HUES64 (cell line): Measurements from ENCODE around the gene RCCD1.

Experiments
- H3K27ac ChIP-seq: 2 replicates; pipeline ENCODE4 v1.7.0; 2013; ENCODE audit warnings: low read depth, low read length, inconsistent platforms
- H3K27me3 ChIP-seq: 2 replicates; pipeline ENCODE4 v1.6.1; 2013; ENCODE audit warnings: mild to moderate bottlenecking, low read length; ENCODE audit not compliant: insufficient read depth
- H3K36me3 ChIP-seq: 2 replicates; pipeline ENCODE4 v1.6.1; 2013; ENCODE audit warnings: mild to moderate bottlenecking, low read length; ENCODE audit not compliant: insufficient read depth
- H3K4me1 ChIP-seq: 2 replicates; pipeline ENCODE4 v1.6.1; 2013; ENCODE audit warnings: mild to moderate bottlenecking, low read length, moderate library complexity; ENCODE audit not compliant: insufficient read depth
- H3K4me3 ChIP-seq: 2 replicates; pipeline ENCODE4 v1.5.1; 2013; ENCODE audit warnings: mild to moderate bottlenecking, low read length, moderate library complexity
- H3K9ac ChIP-seq: 2 replicates; pipeline ENCODE4 v1.6.1; 2013; ENCODE audit warnings: mild to moderate bottlenecking, low read depth, low read length
- H3K9me3 ChIP-seq: 2 replicates; pipeline ENCODE4 v1.6.1; 2013; ENCODE audit warnings: low read depth, low read length; ENCODE audit not compliant: insufficient read depth
- WGBS: fragments of 150-250, 120-280 bp; methylation state at CpG from one replicate; pipeline ENCODE4 v1.1.7; 2013; ENCODE audit warnings: missing lambda C conversion rate; 5-methylcytosine and 5-hydroxymethylcytosine counted together

Gene RCCD1

GRCh38 chr15:90911906-90912769 is 42.5 kb upstream of the RCCD1 start:
- Histone ChIP-seq H3K4me3 (no peak overlapping the region), H3K36me3 (peaks cover 25% of the 10 kb centered on the region), H3K9me3 (no peaks in the 10 kb centered on the region), H3K27ac (no peak overlapping the region), H3K4me1 (no peaks in the 10 kb centered on the region), H3K27me3 (no peaks in the 10 kb centered on the region), H3K9ac (no peak overlapping the region)
- WGBS, result 95% methylated on average over 30 of the region's 30 CpGs

- Histone ChIP-seq H3K27ac (no peak overlapping the region), H3K36me3 (peaks cover 20% of the 10 kb centered on the region), H3K27me3 (no peaks in the 10 kb centered on the region), H3K4me1 (no peaks in the 10 kb centered on the region), H3K9me3 (no peaks in the 10 kb centered on the region), H3K4me3 (no peak overlapping the region), H3K9ac (no peak overlapping the region)
- WGBS, result 95% methylated on average over 7 of the region's 7 CpGs
Observed at GRCh38 chr15:90912770-90913075, 42.0 kb upstream of the RCCD1 start.

- no peak overlapping the region for H3K9ac ChIP-seq
- H3K27ac ChIP-seq, result no peak overlapping the region
- H3K9me3 ChIP-seq, result no peaks in the 10 kb centered on the region
- no peaks in the 10 kb centered on the region for H3K27me3 ChIP-seq
- H3K4me1 ChIP-seq, result no peaks in the 10 kb centered on the region
- 96% methylated on average over 12 of the region's 12 CpGs for WGBS
- H3K4me3 ChIP-seq, result no peak overlapping the region
- peaks cover 18% of the 10 kb centered on the region for H3K36me3 ChIP-seq
Observed at GRCh38 chr15:90913398-90913944, 41.2 kb upstream of the RCCD1 start.

GRCh38 chr15:90914305-90915080 is 40.2 kb upstream of the RCCD1 start:
- Histone ChIP-seq H3K27me3 (no peaks in the 10 kb centered on the region), H3K4me1 (no peaks in the 10 kb centered on the region), H3K9me3 (no peaks in the 10 kb centered on the region), H3K9ac (no peak overlapping the region), H3K36me3 (peaks cover 22% of the 10 kb centered on the region), H3K4me3 (no peak overlapping the region), H3K27ac (no peak overlapping the region)
- 94% methylated on average over 22 of the region's 22 CpGs for WGBS

GRCh38 chr15:90915216-90915807 is 39.4 kb upstream of the RCCD1 start:
- Histone ChIP-seq H3K9me3 (no peaks in the 10 kb centered on the region), H3K4me3 (no peak overlapping the region), H3K27ac (no peak overlapping the region), H3K4me1 (no peaks in the 10 kb centered on the region), H3K9ac (no peak overlapping the region), H3K27me3 (no peaks in the 10 kb centered on the region), H3K36me3 (peaks cover 26% of the 10 kb centered on the region)
- WGBS, result 92% methylated on average over 7 of the region's 7 CpGs

- 80% methylated on average over 25 of the region's 25 CpGs for WGBS
- H3K4me1 ChIP-seq, result no peaks in the 10 kb centered on the region
- no peak overlapping the region for H3K27ac ChIP-seq
- H3K9me3 ChIP-seq, result no peaks in the 10 kb centered on the region
- no peak overlapping the region for H3K4me3 ChIP-seq
- H3K9ac ChIP-seq, result no peak overlapping the region
- H3K36me3 ChIP-seq, result peaks cover 27% of the 10 kb centered on the region
- H3K27me3 ChIP-seq, result no peaks in the 10 kb centered on the region
Observed at GRCh38 chr15:90915808-90916440, 38.8 kb upstream of the RCCD1 start.

- no peaks in the 10 kb centered on the region for H3K9me3 ChIP-seq
- H3K9ac ChIP-seq, result no peak overlapping the region
- no peaks in the 10 kb centered on the region for H3K4me1 ChIP-seq
- H3K36me3 ChIP-seq, result peaks cover 28% of the 10 kb centered on the region
- no peak overlapping the region for H3K4me3 ChIP-seq
- H3K27ac ChIP-seq, result no peak overlapping the region
- H3K27me3 ChIP-seq, result no peaks in the 10 kb centered on the region
- WGBS, result 94% methylated on average over 11 of the region's 11 CpGs
Observed at GRCh38 chr15:90916461-90916860, 38.2 kb upstream of the RCCD1 start.

GRCh38 chr15:90917569-90917968 is 37.1 kb upstream of the RCCD1 start:
- H3K4me3 ChIP-seq, result no peak overlapping the region
- no peaks in the 10 kb centered on the region for H3K4me1 ChIP-seq
- H3K9me3 ChIP-seq, result no peaks in the 10 kb centered on the region
- peaks cover 22% of the 10 kb centered on the region for H3K36me3 ChIP-seq
- no peaks in the 10 kb centered on the region for H3K27me3 ChIP-seq
- H3K9ac ChIP-seq, result no peak overlapping the region
- WGBS, result 96% methylated on average over 12 of the region's 12 CpGs
- no peak overlapping the region for H3K27ac ChIP-seq

GRCh38 chr15:90918034-90918788 is 36.5 kb upstream of the RCCD1 start:
- WGBS, result 95% methylated on average over 23 of the region's 23 CpGs
- Histone ChIP-seq H3K27ac (no peak overlapping the region), H3K4me3 (no peak overlapping the region), H3K4me1 (peaks cover 2% of the 10 kb centered on the region; the same call in 1 of the 2 replicates), H3K36me3 (peaks cover 17% of the 10 kb centered on the region; the same call in 1 of the 2 replicates), H3K27me3 (no peaks in the 10 kb centered on the region), H3K9me3 (no peaks in the 10 kb centered on the region), H3K9ac (no peak overlapping the region)

GRCh38 chr15:90918835-90919234 is 35.8 kb upstream of the RCCD1 start:
- peaks cover 2% of the 10 kb centered on the region; the same call in 1 of the 2 replicates for H3K4me1 ChIP-seq
- H3K36me3 ChIP-seq, result peaks cover 16% of the 10 kb centered on the region; the same call in 1 of the 2 replicates
- 92% methylated on average over 6 of the region's 6 CpGs for WGBS

More at GRCh38 chr15:90918835-90919234, 35.8 kb upstream of the RCCD1 start:
- H3K27me3 ChIP-seq, result no peaks in the 10 kb centered on the region
- no peak overlapping the region for H3K9ac ChIP-seq
- no peaks in the 10 kb centered on the region for H3K9me3 ChIP-seq
- no peak overlapping the region for H3K27ac ChIP-seq
- no peak overlapping the region for H3K4me3 ChIP-seq
